ENCODE results near the gene HSCB.
"Not testable (repeated sequence)": the region's sequence is repeated elsewhere in the genome, so short reads cannot be mapped to it uniquely, and the experiment has no call there.

Gene HSCB

DNA sequence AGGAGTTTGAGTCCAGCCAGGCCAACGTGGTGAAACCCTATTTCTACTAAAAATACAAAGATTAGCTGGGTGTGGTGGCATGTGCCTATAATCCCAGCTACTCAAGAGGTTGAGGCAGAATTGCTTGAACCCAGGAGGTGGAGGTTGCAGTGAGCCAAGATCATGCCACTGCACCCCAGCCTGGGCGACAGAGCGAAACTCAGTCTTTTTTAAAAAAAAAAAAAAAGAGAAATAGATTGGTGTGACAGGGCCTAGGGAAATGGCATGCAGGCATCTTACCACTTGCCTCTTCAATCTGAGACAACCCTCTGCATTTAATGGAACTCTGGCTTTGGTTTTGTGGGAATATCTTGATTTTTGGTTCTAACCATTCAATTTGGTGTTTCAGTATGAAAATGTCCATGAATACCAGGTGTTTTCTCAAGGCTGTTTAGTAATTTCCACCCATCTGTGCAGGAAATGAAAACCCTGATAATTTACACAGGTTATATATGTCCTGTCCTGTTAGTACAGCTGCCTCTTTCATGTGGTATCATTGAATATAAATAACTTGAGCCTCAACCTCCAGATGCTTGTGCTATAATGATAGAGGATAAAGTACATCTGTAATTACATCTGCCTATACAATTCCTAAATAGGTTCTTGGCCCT lies 50.1 kb downstream of the HSCB start:
- DNase-seq (ENCODE audit: low read depth) = no peak

DNA sequence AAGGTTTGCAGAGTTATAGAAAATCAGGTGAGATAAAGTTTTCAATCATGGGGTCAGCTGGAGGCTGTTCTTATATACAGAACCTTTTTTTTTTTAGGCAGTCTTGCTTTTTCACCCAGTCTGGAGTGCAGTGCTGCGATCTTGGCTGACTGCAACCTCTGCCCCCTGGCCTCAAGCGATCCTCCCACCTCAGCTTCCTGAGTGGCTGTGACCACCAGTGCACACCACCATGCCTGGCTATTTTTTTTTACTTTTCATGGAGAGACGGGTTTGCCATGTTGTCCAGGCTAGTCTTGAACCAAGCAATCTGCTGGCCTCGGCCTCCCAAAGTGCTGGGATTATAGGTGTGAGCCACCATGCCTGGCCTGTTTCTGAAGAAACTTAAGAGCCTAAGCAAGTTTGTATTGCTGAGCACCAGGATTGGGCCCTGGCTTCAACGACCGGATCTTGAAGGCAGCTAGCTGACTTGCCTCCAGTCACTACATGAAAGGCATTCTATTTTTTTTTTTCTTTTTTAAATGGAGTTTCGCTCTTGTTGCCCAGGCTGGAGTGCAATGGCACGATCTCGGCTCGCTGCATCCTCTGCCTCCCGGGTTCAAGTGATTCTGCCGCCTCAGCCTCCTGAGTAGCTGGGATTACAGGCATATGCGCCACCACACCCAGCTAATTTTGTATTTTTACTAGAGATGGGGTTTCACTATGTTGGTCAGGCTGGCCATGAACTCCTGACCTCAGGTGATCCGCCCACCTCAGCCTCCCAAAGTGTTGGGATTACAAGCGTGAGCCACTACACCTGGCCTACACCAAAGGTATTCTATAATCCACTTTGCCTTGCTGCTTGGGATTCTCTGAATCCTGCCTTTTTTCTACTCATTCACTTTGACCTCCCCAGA lies 50.9 kb downstream of the HSCB start:
- no peak for DNase-seq (ENCODE audit: low read depth)

DNA sequence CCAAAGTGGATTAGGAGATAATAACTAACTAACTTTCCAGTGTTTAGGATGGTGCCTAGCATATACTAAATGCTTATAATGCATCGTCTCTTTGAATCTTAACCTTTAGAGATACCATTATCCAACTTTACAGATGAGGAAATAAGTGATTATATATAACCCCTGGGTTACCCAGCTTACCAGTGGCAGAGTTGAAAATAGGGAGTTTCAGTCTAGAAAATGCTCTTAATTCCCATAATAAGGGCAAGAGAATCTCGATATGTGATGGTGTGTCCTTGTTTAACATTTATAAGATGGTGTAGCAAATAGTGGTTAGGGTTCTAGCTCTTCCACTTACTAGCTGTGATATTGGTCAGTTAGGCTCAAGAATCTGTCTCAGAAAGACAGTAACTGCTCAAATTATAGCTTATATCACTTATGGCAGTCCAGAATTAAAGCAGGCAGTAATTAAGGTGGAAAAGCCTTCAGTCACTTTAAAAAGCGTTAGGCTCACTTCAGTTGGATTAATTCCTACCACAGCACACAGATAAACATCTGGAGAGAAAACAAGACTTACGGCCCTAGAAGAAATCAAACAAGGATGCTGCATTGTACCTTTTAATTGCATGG lies 52.2 kb downstream of the HSCB start:
- no peak for DNase-seq (ENCODE audit: low read depth)

DNA sequence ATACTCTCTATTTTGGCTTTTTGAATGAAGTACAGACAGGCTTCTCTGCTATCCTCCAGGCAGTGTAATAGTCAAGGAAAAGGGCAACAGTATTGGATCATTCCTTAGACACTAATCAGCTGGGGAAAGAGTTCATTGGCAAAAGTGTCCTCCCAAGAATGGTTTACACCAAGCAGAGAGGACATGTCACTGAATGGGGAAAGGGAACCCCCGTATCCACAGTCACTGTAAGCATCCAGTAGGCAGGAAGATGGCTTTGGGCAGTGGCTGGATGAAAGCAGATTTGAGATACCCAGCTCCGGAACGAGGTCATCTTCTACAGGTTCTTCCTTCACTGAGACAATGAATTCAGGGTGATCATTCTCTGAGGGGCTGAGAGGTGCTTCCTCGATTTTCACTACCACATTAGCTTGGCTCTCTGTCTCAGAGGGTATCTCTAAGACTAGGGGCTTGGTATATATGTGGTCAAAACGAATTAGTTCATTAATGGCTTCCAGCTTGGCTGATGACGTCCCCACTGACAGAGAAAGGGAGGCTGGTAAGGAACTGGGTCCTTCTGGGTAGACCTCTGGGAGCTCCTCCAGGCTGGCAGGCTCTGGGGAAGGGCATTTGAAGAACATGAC lies 53.3 kb downstream of the HSCB start:
- no peak for DNase-seq (ENCODE audit: low read depth)

DNA sequence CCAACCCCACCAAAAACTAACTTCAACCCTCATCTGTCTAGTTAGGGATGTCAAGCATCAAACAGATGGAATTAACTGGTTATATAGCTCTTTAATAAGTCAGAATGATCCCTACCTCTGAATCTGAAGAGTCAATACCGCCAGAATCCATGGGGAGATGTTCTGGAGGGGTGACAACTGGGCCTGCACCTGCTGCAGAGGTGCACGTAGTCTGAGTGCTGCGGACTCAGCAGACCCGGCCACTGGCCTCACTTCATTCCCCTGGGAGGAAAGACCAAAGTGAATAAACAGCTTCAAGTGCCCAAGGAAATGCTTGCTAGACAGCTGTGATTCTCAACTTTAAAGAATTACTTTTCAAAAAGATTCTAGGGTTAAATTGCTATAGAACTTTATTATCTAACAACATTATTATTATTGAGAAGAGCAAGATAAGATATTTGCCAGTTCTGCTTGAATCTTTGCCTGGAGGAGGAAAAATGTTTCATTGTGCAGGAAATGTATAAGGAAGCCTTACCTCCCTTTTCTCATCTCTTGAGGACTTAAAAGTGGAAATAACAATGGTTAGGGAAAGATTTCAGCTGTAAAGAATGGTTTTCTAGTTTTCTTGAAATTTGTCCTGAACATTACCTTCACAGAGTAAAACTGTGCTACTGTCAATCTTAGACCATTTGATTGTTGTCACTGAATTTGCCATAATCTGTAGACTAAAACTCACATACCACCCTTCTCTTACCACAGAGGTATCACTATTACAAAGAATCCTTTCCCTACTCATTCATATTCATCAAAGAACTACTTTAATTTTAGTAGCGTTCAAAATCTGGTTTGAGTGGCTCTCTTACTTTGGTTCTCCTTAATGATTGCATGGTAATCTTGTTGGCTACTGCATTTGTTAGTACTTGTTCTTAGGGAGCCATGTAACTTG lies 54.4 kb downstream of the HSCB start:
- DNase-seq (ENCODE audit: low read depth) = no peak

DNA sequence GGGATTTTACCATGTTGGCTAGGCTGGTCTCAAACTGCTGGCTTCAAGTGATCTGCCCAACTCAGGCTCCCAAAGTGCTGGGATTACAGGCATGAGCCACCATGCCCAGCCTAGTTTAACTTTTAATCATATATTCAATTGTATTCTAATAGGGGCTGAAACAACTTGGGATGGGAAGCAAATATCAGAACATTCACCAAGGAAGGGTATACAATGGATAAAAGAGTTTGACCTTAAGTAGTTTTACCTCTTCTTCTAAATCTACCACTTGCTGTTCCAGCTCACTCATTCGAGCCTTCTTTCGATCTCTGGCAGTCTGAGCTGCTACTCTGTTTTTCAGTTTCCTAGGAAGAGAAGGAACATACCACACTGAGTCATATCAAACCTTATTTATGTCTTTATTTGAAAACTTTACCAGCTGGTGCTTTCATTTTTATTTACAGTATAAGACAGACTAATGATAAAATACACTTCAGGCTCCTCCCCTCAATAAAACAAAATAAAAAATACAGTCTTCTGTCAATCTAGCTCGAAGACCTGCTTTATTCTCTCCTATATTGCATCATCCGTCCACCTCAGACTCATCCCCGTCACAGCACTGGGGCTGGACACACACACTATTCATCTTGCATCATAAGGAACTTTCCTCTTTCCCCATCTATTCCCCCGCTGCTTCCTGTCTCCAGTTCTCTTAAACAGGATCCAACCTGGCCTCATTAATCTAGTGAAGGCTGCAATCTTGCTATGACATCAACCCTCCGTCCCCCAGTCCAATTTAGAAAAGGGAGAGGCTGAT lies 57.2 kb downstream of the HSCB start:
- peak; percentile 81 for DNase-seq (ENCODE audit: low read depth)

DNA sequence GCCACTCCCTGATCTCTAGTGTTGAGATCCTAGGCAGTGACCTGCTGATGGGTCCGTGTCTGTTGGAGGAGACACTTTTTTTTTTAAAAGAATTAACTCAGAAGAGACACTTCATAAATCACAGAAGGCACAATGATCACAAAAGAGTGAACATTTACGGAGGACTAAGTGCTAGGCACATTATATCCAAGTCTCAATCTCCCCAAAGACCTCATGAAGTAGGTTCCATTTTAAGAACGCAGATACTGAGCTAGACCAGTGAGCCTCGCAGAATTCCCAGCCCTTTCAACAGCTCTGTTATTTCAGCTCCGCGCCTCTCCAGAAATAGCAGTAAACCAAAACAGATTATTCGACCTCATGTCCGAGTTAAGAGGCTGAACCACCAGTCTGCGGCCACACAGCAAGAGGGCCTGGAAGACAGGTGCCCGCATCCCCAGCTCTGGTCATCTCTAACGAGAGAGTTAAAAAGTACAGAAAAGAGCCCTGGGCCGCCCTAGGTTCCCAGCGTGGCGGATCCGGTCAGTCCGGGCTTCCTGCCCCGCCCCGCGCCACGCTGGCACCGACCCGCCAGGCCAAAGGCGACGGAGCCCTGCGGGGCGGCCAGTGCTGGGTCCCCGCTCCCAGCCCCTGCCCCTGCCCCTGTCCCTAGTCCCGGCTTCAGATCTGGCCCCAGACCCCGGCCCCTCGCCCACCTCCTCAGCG lies 57.9 kb downstream of the HSCB start:
- DNase-seq (ENCODE audit: low read depth) = peak; percentile 5

DNA sequence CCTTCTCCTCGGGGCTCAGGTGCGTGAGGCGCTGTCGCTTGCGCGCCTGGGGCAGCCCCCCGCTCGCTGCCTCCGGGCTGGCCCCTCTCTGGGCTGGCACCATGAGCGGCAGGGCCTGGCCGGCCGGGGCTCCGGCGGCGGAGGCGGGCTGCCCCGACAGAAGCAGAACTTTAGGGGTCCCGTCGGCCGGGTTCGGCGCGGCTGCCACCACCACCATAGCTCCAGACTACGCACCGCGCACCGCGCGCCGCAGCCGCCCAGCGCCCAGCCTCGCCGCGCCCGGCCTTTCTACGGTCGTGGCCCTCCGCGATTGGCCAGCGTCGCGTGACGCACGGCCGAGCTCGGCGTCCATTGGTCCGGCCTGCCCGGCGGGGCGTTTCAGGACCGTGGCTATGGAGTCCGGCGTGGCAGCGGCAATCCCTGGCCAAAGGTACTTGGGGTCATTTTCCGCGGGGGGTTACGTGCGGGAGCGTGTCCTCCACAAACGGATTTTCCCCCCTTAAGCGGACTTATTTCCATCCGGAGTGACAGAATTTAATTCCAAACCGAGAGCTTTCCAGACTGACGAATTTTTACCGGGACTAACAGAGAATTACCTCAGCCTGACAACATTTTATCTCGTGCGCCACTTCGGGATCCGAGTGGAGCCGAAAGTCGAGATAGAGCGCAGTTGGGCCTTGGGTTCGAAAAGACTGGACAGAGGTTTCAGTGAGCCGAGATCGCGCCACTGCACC lies 58.6 kb downstream of the HSCB start, which contains the start of gene XBP1:
Gene XBP1 (minus strand): TSS at position 262 of the 734 bp plus-strand sequence.
- DNase-seq (ENCODE audit: low read depth) = peak; percentile 64

DNA sequence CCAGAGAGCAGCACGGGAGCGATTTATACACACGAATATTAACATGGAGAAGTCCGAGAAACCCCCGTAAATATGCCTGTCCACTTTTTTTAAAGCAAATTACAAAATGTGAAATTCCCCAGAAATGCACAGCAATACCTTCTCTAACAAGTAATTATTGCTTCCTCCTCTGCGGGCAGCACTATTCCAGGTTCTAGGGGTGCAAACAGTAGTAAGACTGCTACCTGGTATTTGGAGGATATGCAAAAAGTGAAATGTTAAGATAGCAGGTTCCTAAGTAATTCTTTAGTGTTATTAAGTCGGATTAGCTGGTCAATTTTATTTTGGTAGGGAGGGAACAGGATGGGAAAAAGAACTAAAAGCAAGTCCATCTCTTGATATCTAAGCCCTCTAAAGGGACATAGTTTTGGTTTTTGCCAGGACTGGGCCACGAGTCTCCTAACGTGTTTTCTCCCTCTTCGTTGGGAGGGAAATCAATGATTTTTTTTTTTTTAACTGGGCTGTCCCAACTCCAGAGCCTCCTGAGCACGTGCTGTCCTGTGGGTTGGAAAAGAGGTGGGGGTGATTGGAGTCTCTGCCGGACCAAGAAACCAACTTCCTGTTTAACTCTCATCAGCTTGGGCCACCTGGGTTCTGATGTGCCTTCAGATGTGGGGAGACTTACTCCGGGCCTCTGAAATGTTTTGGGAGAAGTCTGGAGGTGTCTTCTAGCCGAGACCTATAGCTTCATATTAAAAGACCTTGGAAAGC lies 60.2 kb downstream of the HSCB start:
- no peak for DNase-seq (ENCODE audit: low read depth)

DNA sequence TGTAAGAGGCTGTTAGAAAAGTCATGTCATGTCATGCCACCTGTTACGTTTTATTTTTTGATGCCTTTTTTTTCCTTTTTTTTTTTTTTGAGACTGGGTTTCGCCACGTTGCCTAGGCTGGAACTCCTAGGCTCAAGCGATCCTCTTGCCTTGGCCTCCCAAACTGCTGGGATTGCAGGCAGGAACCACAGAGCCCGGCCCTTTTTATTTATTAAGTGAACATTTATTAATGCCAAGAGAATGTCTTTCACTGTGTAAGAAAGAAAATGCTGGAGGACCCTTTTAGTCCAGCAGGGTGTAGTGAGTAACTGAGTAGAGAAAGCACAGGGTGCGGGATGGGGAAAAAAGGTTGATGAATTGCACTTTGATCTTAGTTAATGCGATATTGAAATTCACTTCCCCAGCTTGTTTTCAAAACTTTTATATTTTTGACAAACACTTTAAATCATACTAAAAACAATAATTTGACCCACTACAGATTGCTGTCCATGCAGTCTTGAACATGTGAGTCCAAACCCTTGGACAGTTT lies 60.8 kb downstream of the HSCB start:
- no peak for DNase-seq (ENCODE audit: low read depth)

DNA sequence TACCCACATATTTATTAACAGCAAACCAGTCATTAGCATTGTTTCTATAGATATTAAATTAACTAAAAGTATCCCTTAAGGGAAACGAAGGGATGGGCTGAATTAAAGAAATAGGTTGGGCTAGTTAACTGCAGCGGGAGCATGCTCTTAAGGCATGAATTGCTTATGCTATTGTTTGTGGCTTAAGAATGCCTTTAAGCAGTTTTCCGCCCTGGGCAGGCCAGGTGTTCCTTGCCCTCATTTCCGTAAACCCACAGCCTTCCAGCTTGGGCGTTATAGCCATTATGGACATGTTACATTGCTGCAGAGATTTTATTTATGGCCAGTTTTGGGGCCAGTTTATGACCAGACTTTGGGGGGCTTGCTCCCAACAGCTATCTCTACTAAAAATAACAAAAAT lies 63.6 kb downstream of the HSCB start:
- not testable (repeated sequence) for DNase-seq (ENCODE audit: low read depth)

Data from GM04503 (cell line).